Retinal pigment epithelial cell (primary cell): ENCODE data around the gene ATP6V0A4.
"Not testable (repeated sequence)": the region's sequence is repeated elsewhere in the genome, so short reads cannot be mapped to it uniquely, and the experiment has no call there.

Source experiments
- DNase-seq: peaks from one replicate; pipeline ENCODE4 v3.0.0-alpha.2; 2010; ENCODE audit warnings: low read depth
- H3K4me3 ChIP-seq: 2 replicates; pipeline ENCODE4 v1.5.1; 2011; ENCODE audit warnings: mild to moderate bottlenecking, low read length, control low read depth, moderate library complexity
- CTCF ChIP-seq: conservative IDR thresholded peaks from 2 replicates; pipeline ENCODE4 v1.5.1; 2011; ENCODE audit warnings: low read depth, low read length, control low read depth, inconsistent platforms

Gene ATP6V0A4

GRCh38 chr7:138809346-138809745 lies 11.3 kb upstream of the ATP6V0A4 start:
- TF ChIP-seq CTCF: no peak
- H3K4me3 ChIP-seq: no peak overlapping the region
- DNase-seq: no peak

GRCh38 chr7:138804618-138805017 lies 6.6 kb upstream of the ATP6V0A4 start:
- H3K4me3 ChIP-seq: no peak overlapping the region
- DNase-seq: no peak
- TF ChIP-seq CTCF: no peak

GRCh38 chr7:138802706-138803105 lies 4.7 kb upstream of the ATP6V0A4 start:
- DNase-seq: no peak
- H3K4me3 ChIP-seq: no peak overlapping the region
- TF ChIP-seq CTCF: no peak

- H3K4me3 ChIP-seq: no peak overlapping the region
- DNase-seq: no peak
- TF ChIP-seq CTCF: no peak
Observed at GRCh38 chr7:138801256-138801655, 3.3 kb upstream of the ATP6V0A4 start.

GRCh38 chr7:138799336-138800000 lies 1.5 kb upstream of the ATP6V0A4 start:
- no peak for DNase-seq
- no peak for TF ChIP-seq CTCF
- H3K4me3 ChIP-seq: no peak overlapping the region

- H3K4me3 ChIP-seq: no peak overlapping the region
- DNase-seq: no peak
- TF ChIP-seq CTCF: no peak
Observed at GRCh38 chr7:138798836-138799235, 840 bp upstream of the ATP6V0A4 start.

- TF ChIP-seq CTCF: peak; percentile 4
- not testable (repeated sequence) for H3K4me3 ChIP-seq, DNase-seq
Observed at GRCh38 chr7:138797046-138797445, 950 bp downstream of the ATP6V0A4 start.
